GM21723 (cell line): ENCODE results near the gene TSPAN33.
A peak's percentile ranks its signal among the peaks of the same experiment; 100 is the strongest.
"Not testable (repeated sequence)": the region's sequence is repeated elsewhere in the genome, so short reads cannot be mapped to it uniquely, and the experiment has no call there.

Source experiments
- ATAC-seq: cut with Tn5 transposase; IDR thresholded peaks from one replicate; pipeline ENCODE4 v1.9.1; 2021; ENCODE audit warnings: mild to moderate bottlenecking, moderate library complexity; ENCODE audit not compliant: unreplicated experiment

TSPAN33 gene

DNA sequence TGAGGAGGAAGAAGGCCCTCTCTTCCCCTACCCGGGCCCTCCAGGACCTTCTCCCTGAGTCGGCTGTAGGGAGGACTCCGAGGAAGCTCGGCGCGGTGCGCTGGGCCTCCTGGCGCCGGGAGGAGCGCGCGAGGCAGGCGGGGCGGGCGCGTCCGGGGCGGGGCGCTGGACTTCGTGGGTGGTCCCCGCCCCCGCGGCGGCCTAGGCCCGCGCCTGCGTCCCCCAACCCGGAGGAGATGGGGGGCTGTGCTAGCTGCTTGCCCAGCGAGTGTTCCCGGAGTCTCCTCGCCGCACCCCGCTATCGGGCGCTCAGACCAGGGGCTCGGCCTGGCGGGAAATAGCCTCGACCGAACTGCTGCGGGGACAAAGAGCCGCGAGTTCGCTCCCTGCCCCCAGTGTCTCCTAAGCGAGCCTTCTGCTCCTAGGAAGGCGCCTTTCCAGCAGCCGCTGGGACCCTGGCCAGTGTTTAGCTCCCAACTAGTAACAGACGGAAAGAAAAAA, 24.7 kb downstream of the TSPAN33 start:
- ATAC-seq: peak; percentile 43

DNA sequence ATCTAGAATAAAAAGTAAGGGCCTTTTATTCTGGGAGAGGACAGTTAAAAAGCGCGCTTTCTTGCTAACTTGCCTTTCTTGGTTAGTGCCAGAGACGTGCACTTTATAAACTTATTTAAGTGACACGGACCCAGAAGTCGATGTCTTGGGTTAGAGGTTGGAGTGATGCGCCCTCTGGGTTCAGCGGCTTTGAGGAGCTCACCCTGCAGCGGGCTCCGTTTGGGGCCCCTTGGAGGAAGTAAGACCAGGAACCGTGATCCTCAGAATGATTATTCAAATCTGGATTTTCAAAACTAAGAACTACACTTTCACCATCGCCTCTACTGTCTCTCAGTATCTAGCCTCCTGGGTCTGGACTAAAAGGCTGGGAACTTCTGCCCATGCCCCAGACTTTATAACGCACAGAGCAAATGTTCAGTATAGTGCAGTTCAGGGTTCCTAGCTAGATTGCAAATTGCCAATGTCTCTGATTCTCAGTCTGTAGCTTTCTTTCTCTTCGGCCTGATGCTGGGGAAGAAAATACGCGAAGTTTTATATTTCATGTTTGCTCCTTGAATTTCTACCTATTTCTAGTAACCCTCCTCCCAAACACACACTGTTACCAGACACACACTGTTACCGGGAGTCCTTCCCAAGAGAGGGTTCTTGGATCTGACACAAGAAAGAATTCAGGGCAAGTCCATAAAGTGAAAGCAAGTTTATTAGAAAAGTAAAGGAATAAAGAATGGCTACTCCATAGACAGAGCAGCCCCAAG, 25.4 kb downstream of the TSPAN33 start:
- ATAC-seq: peak; percentile 77

DNA sequence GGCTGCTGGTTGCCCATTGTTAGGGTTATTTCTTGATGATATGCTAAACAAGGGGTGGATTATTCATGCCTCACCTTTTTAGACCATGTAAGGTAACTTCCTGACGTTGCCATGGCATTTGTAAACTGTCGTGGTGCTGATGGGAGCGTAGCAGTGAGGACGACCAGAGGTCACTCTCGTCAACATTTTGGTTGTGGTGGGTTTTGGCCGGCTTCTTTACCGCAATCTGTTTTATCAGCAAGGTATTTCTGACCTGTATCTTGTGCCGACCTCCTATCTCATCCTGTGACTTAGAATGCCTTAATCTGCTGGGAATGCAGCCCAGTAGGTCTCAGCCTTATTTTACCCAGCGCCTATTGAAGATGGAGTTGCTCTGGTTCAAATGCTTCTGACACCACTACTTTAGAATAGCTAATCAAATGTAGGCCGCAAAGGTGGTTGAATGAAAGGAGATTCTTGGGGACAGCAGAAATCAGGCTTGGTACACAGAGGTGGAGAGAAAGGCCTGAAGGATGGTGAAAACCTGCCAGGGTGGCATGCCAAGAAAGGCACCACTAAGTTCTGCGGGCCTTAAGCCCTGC, 26.0 kb downstream of the TSPAN33 start:
- no peak for ATAC-seq

DNA sequence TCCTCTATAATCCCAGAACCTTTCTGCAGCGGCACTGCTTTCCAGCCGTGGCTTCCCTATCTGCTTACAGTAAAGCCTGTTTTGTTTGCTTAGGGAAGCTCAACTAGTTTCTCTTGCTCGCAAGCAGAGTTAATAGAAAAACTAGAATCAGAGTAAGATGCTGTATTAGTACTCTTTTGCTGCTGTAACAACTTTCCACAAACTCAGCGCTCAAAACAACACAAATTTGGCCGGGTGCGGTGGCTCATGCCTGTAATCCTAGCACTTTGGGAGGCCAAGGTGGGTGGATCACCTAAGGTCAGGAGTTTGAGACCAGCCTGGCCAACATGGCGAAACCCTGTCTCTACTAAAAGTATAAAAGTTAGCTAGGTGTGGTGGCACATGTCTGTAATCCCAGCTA, 29.4 kb downstream of the TSPAN33 start:
- not testable (repeated sequence) for ATAC-seq

DNA sequence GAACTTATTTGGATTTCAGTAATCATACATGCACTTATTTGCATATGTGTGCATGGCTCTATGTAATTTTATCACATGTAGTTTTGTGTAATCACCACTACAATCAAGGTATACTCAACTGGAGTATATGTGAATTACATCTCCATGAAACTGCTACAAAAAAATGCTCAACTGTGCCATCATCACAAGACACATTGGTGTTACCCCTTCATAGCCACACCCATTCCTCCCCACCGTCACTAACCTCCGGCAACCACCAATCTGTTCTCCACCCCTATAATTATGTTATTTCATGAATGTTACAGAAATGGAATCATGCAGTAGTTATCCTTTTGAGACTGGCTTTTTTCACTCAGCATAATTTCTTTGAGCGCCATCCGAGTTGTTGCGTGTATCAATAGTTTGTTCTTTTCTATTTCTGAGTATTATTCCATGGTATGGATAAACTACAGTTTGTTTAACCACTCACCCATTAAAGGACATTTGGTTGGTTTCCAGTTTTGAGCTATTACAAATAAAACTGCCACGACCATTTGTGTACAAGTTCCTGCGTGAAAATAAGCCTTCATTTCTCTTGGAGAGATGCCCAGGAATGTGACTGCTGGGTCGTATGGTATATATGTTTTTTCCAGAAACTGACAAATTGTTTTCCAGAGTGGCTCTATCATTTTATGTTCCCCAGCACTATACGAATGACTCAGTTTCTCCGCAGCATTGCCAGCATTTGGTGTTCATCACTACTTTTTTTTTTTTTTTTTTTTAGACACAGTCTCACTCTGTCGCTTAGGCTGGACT, 32.6 kb downstream of the TSPAN33 start:
- ATAC-seq: no peak

DNA sequence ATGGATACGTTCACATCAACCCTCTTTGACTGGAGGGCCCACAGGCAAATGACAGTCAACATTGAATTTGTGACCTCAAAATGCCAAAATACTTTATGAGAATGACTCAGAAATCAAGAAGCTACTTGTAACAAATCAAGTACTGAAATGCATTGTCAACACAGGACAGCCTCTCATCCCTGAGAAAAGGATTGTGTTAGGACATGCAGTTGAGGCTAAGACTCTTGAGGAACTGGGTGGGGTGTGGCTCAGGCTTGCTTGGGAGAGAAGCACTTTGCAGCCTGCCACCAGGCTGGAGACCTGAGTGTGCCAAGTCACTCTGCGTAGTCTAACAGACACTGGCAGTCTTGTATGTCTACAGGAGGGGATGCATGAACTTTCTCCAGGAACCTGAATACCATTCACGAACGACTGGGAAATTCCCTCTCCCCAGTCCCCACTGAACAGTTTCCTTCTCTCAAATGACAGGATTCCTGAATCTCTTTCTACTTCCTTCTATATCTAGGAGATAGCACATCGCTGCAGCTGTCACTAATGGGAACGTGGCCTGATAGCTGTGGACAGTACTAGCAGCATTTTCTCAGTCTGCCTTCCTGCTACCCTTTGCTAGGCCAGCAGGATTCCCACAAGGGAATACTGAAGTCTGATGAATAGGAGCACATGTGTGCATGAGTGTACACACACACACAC, 40.6 kb downstream of the TSPAN33 start:
- no peak for ATAC-seq

DNA sequence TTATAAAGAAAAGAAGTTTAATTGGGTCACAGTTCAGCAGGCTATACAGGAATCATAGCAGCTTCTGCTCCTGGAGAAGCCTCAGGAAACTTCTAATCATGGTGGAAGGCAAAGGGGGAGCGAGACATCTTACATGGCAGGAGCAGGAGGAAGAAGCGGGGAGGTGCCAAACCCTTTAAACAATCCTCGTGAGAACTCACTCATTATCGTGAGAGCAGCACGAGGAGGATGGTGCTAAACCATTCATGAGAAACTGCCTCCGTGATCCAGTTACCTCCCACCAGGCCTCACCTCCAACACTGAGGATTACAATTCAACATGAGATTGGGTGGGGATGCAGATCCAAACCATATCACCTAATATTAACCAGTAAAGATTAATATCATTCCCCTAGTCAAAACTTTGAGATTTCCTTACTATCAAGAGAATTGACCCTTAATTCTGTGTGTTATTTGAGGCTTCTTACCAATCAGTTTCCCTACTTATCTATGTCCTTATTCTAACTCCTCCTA, 42.3 kb downstream of the TSPAN33 start:
- no peak for ATAC-seq

DNA sequence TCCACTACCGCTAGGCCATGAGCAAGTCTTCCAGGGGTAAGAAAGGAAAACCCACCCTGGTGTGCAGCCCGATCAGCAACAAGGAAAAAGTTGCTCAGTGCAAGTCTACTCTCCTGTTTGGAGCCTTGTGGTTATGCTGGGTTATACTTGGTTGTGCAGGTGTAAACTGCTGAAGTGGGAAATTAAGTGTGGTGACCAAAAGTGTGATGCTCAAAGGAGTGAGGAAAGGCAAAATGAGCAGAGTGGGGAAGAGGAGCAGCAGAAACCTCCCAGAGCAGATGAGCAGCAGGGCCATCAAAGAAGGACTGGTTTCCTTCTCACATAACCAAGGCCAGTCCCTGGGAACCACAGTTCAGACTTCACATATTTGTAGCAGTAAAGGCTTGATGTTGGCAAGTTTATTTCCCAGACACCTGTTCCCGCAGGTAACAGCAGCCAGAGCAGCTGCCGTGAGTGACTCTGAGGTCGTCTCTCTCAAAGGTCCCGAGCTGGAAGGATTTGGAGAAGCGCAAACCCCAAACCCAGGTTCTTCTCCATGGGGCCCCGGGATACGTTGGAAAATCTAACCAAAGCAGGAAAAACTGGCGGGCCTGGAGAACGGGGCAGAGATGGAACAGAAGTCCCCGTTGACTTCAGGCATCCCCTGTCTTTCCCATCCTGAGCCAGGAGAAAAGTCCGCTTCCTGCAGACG, 43.3 kb downstream of the TSPAN33 start:
- ATAC-seq: no peak

DNA sequence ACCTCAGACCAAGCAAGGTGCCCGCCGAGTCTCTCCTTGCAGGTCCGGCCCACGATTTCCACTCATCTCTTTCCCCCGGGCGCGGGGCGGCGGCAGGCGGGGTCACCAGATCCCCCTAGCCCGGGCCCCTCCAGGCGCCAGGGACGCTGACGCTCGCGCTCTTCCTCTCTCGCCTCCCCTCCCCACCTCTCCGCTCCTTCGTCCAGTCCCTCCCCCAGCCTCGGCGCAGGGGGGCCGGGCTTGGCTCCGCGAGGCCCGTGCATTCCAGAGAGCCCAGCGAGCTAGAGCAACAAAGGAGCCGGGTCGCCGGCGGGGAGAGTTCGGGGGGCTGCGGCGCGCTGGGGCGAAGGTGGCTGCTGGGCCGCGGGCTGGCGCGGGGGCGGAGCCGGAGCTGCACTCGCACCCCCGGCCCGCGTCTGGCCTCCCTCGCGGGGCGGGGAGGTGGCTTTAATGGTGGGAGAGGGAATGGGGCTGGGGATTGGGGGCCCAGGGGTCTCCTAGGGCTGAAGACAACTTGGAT, 43.9 kb downstream of the TSPAN33 start, which contains the start of gene SMO:
Gene SMO (plus strand): TSS at position 262 of the 520 bp plus-strand sequence. CDS start 519 bp downstream, outside the sequence.
- ATAC-seq: no peak

DNA sequence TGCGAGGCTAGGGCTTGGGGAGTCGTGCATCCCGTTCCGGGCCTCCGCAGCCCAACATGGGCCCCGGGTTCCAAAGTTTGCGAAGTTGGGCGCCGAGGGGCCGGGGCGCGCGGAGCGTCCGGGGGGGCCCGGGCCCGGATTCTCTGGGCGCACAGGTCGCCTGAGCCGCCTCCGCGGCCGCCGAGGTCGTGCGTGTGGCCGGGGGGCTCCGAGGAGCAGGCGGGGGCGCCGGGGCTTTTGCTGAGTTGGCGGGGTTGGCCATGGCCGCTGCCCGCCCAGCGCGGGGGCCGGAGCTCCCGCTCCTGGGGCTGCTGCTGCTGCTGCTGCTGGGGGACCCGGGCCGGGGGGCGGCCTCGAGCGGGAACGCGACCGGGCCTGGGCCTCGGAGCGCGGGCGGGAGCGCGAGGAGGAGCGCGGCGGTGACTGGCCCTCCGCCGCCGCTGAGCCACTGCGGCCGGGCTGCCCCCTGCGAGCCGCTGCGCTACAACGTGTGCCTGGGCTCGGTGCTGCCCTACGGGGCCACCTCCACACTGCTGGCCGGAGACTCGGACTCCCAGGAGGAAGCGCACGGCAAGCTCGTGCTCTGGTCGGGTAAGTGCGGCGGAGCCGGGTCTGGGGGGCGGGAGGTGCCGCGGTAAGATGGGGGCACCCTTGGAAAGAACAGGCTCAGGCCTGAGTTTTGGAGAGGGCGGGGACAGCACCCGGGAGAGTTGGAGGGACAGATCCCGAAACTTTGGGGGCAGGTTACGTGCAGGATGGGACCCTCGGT, 44.6 kb downstream of the TSPAN33 start:
- ATAC-seq: no peak

DNA sequence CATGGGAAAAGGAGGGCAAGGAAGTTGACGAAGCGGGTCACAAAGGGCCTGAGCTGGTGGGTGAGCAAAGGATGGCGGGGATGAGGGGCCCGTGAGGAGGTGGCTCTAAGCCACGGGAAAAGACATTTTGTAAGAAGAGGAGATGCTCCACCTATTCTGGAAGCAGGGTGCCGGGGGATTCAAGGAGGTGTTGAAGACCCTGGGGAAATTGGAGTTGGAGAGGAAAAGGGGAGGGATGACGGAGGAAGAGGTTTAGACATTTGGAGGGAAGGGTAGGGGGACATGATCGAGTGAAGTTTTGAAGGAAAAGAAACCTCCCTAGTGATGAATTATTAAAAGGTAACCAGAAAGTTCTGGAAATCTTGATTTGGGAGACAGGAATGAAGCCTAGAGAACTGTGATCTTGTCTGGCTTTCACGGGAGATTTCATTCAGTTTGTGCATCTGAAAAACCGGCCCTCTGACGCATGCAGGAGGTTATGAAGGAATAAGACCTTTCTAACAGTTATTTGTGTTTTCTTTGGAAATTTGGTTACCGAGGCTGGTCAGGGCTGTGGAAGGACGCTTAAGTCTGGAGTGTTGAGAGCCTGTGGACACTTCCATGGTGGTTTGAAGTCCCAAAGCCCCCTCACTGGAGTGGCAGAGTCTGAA, 45.3 kb downstream of the TSPAN33 start:
- no peak for ATAC-seq

DNA sequence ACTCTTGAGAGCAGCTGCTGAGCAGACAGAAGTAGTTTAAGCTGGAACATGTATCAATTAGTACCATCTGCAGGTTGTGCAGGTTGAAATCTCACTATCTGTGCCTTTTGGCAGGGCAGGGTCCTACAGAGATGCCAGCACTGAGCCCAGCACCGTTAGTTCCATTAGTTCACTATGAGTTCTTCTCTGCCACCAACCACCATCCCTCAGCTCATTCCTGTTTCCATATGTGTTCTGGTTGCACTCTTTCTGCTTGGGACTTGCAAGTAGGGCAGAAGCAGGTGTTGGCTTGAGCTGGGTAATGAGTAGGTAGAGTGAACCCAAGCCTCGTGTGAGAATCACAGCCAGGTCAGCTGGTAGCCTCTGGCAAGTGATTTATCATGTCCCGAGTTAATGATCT, 46.8 kb downstream of the TSPAN33 start:
- no peak for ATAC-seq

DNA sequence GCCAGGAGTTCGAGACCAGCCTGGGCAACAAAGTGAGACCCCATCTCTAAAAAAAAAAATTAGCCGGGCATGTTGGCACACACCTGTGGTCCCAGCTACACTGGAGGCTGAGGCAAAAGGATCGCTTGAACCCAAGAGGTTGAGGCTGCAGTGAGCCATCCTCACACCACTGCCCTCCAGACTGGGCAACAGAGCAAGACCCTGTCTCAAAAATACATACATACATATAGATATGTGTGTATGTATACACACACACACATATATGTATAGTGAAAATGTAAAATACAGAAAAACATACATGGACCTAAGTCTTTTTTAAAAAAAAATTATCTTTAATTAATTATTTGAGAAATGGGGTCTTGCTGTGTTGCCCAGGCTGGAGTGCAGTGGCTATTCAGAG, 49.4 kb downstream of the TSPAN33 start:
- no peak for ATAC-seq

DNA sequence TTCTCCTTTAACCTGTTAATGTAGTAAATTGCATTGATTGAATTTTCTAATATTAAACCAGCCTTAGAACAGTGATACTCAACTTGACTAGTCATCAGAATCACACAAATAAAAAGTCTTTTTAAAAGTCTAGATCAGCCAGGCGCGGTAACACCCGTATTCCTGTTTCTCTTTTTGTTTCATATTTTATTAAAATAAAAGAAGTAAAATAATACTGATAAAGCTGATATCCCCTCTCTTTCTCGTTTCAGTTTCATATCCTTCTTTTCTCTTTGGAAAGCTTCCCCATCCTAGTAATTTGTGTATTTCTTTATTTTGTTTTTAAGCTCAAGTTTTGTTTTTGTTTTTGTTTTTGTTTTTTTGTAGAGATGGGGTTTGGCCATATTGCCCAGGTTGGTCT, 53.3 kb downstream of the TSPAN33 start:
- no peak for ATAC-seq

DNA sequence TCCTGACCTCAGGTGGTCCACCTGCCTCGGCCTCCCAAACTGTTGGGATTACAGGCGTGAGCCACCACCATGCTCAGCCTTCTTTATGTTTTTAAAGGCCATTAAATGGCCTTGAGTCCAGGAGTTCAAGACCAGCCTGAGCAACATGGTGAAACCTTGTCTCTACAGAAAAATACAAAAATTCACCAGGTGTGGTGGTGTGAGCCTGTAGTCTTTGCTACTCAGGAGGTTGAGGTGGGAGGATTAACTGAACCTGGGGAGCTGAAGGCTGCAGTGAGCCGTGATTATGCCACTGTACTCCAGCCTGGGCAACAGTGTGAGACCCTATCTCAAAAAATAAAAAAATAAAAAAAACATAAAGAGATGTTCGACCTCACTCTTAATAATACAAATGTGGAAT, 54.9 kb downstream of the TSPAN33 start:
- ATAC-seq: no peak

DNA sequence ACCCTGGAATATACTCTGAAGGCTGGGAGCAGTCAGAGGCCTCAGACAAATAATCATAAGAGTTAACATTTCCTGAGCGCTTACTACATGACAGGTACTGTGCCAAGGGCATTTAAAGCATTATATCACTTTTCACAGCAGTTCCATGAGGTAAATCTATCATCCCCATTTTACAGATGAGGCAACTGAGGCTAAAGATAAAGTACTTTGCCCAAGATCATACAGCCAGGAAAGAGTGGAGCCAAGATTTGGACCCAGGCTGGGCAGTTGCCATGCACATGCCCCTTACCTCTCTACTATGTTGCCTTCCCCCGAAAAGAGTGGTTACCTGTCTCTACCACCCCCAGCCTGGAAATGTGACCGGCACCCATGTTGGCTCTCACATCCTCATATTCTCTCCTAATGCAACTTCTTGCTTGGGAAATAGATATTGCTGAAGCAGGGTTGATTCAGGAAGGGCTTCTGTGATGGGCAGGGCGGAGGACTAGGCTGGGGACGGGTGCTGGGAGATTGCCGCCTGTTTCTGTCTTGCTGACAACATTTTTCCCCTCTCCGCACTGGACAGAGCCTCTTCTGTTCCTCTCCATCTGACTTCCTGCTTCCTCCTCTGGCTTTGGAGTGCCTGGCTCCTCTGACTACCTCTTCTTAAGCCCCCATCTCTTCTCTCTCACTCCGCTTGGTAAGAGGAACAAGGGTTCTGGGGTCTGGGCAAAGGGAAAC, 57.7 kb downstream of the TSPAN33 start:
- no peak for ATAC-seq

DNA sequence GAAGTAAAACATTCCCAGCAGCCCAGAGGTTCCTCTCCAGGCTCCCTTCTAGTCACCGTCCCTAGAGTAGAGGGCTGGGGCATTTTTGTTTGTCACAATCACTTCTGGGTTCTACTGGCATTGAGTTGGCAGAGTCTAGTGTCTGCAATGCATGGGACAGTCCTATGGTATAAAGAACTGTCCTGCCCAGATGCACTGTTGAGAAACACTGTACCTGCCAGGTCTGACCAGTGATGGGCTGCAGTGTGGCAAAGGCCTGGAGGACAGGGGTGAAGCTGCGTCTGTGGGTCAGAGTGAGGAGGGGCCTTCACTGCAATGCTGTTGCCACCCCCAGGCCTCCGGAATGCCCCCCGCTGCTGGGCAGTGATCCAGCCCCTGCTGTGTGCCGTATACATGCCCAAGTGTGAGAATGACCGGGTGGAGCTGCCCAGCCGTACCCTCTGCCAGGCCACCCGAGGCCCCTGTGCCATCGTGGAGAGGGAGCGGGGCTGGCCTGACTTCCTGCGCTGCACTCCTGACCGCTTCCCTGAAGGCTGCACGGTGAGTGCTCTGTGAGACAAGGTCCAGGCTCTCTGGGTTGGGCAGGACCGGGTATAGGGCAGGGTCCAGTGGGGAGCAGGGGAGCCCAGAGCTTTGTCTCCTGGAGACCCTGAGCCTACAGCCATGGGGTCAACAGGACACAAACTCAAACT, 58.7 kb downstream of the TSPAN33 start:
- no peak for ATAC-seq
